ENCODE results near the gene FBXO38. TPM values are rescaled to one million over a fixed set of nuclear protein-coding genes. Genes with fewer than 3 reads are reported as not detected.

The FBXO38 gene
- polyA plus RNA-seq, 1 of the 3 experiments (the other 2 are of a cell fraction): 15.5 TPM

GRCh38 chr5:148486456-148486855 lies 102.7 kb downstream of the FBXO38 start (continued):
- TF ChIP-seq FOXM1 (IDR thresholded peaks at IDR 0.05; ENCODE audit: low read depth): no peak
- TF ChIP-seq POLR2AphosphoS5 (IDR thresholded peaks at IDR 0.05; ENCODE audit: low read depth, low read length): no peak

GRCh38 chr5:148488757-148489156 lies 105.0 kb downstream of the FBXO38 start:
- Histone ChIP-seq H3K27ac (ENCODE audit: low read depth in 2 of 2, low read length in 1 of 2) (no peak overlapping the region), H3K4me1 (ENCODE audit: control insufficient read depth in 1 of 2, insufficient read depth in 2 of 2, low read depth in 1 of 2, low read length in 1 of 2) (no peaks in the 10 kb centered on the region), H3K9ac (no peak overlapping the region), H3K9me3 (no peaks in the 10 kb centered on the region), H3K4me3 (ENCODE audit: low read depth in 2 of 2, low read length in 1 of 2) (no peak overlapping the region), H3F3A (replicated peaks; ENCODE audit: insufficient read depth) (no peaks in the 10 kb centered on the region), H3K36me3 (replicated peaks in 1 of 2; ENCODE audit: control insufficient read depth in 1 of 2, insufficient read depth in 2 of 2, low read length in 1 of 2) (no peaks in the 10 kb centered on the region), H4K20me1 (ENCODE audit: insufficient read depth) (no peaks in the 10 kb centered on the region), H3K4me2 (no peak overlapping the region), H3K79me2 (ENCODE audit: insufficient read depth) (no peaks in the 10 kb centered on the region), H2AFZ (ENCODE audit: low read depth) (no peak overlapping the region), H3K27me3 (ENCODE audit: insufficient read depth) (no peaks in the 10 kb centered on the region), H3K9me2 (no peaks in the 10 kb centered on the region)
- ChIA-PET POLR2A (no interaction called here), CTCF (interaction anchor here (1.5 kb wide), 1 partner anchor 242 kb away, joined by 5 read pairs; no protein-coding TSS in a partner anchor)
- TF ChIP-seq PBX3 (IDR thresholded peaks at IDR 0.05) (no peak), RAD21 (IDR thresholded peaks at IDR 0.05; ENCODE audit: low read length) (no peak), ZBTB33 (IDR thresholded peaks at IDR 0.05; ENCODE audit: borderline replicate concordance, low read depth) (no peak), NFIC (IDR thresholded peaks at IDR 0.05; ENCODE audit: borderline replicate concordance) (no peak), JUND (IDR thresholded peaks at IDR 0.05) (no peak), YY1 (IDR thresholded peaks at IDR 0.05; ENCODE audit: low read depth) (no peak), GABPA (IDR thresholded peaks at IDR 0.05; ENCODE audit: low read depth) (no peak), SIN3A (IDR thresholded peaks at IDR 0.05; ENCODE audit: borderline replicate concordance, low read depth, low read length) (no peak), FOXM1 (IDR thresholded peaks at IDR 0.05; ENCODE audit: low read depth) (no peak), REST (IDR thresholded peaks at IDR 0.05; ENCODE audit: low read depth, low read length) (no peak), MEF2A (IDR thresholded peaks at IDR 0.05; ENCODE audit: borderline replicate concordance, low read depth) (no peak), MXI1 (IDR thresholded peaks at IDR 0.05; ENCODE audit: low read depth, low read length) (no peak), USF2 (IDR thresholded peaks at IDR 0.05; ENCODE audit: borderline replicate concordance, low read depth, low read length) (no peak), EZH2phosphoT487 (IDR thresholded peaks at IDR 0.05; ENCODE audit: borderline replicate concordance, low read depth) (no peak), MAX (IDR thresholded peaks at IDR 0.05; ENCODE audit: low read depth) (no peak)
- WGBS (ENCODE audit: low lambda C conversion rate): 25% methylated on average over 2 of the region's 2 CpGs
- no peak for DNase-seq
